ENCODE measurements around the gene ARHGAP33.

GRCh38 chr19:35731779-35732405, 43.5 kb upstream of the ARHGAP33 start:
- TF ChIP-seq CTCF (IDR thresholded peaks at IDR 0.05), result no peak
- no peak for TF ChIP-seq POLR2AphosphoS5 (IDR thresholded peaks at IDR 0.05)
